GM18517 (cell line): ENCODE results near the gene CLPTM1L.
"Not testable (repeated sequence)": the region's sequence is repeated elsewhere in the genome, so short reads cannot be mapped to it uniquely, and the experiment has no call there.

Source experiments
- ATAC-seq: cut with Tn5 transposase; IDR thresholded peaks from one replicate; pipeline ENCODE4 v1.9.1; 2021; ENCODE audit warnings: mild to moderate bottlenecking, moderate library complexity; ENCODE audit not compliant: unreplicated experiment

CLPTM1L gene

DNA sequence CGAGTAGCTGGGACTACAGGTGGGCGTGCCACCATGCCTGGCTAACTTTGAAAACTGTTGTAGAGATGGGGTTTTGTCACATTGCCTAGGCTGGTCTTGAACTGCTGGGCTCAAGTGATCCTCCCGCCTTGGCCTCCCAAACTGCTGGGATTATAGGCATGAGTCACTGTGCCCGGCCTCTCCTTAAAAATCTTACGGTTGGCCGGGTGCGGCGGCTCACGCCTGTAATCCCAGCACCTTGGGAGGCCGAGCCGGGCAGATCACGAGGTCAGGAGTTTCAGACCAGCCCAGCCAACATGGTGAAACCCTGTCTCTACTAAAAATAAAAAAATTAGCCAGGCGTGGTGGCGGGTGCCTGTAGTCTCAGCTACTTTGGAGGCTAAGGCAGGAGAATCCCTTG is 2.2 kb downstream of the CLPTM1L start:
- not testable (repeated sequence) for ATAC-seq

DNA sequence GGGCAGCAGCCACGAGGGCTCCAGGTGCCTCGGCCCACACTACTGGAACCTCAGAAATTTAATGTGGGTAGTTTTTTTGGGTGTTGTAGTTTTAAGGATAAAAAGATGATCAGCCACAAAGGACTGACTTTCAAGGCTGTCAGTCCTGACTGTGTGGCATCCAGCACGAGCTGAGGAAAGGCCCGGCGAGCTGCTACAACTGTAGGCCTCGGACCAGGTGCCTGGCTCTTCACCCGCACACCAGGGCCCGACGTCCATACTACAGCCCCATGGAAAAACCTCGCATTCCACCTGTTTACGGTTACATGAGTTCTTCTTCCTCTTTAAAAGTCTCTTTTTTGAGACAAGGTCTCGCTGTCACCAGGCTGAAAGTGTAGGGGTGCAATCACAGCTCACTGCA is 2.6 kb downstream of the CLPTM1L start:
- ATAC-seq = no peak

DNA sequence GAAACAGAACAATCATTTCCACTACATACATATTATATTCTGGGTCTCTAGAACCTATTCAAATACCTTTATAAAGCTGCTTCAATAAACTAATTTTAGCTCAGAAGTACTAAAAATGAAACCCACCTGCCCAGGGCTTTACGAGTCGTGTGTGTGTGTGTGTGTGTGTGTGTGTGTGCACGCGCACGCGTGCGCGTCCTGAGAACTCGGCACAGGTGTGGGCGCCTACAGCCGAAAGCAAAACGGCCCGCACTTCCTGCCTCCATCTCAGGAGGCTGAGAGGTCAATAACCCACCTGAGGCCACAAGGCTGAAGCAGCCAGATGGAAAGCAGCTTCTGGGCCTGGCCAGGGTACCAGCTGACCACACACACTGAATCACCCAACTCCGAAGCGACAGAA is 3.0 kb downstream of the CLPTM1L start:
- no peak for ATAC-seq

- ATAC-seq = not testable (repeated sequence)
These were observed 5.1 kb downstream of the CLPTM1L start for GRCh38 chr5:1339818-1340210.

GRCh38 chr5:1339139-1339817 is 5.6 kb downstream of the CLPTM1L start:
- not testable (repeated sequence) for ATAC-seq

DNA sequence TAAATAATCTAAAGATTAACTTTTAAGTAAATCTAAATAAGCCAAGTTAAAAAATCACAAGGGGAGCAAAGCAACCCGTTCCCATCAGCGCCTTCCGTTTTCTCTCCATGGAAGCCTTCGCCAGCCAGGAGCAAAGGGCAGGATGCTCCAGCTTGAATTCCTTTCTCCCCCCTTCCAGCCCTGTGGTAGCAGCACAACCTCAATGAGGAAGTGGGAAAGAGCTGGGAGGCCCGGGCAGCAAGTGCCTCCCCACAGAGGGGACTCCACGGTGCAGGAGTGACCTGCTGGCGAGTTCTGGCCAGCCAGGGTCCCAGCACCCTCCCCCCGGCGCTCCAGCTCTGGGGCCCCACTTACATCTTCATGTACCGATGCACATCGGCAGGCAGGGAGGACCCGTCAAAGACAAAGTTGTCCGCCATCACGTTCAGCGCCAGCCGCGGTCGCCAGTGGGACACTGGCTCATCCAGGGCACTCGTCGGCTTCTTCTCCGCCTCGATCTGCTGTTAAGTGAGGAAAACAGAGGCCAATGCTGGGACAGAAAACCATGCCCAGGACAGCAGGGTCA is 6.3 kb downstream of the CLPTM1L start:
- no peak for ATAC-seq

- no peak for ATAC-seq
These were observed 6.8 kb downstream of the CLPTM1L start for GRCh38 chr5:1338196-1338490.

- no peak for ATAC-seq
These were observed 7.3 kb downstream of the CLPTM1L start for GRCh38 chr5:1337489-1338195.

GRCh38 chr5:1336749-1337488 is 8.0 kb downstream of the CLPTM1L start:
- ATAC-seq = no peak

GRCh38 chr5:1336106-1336561 is 8.8 kb downstream of the CLPTM1L start:
- no peak for ATAC-seq

DNA sequence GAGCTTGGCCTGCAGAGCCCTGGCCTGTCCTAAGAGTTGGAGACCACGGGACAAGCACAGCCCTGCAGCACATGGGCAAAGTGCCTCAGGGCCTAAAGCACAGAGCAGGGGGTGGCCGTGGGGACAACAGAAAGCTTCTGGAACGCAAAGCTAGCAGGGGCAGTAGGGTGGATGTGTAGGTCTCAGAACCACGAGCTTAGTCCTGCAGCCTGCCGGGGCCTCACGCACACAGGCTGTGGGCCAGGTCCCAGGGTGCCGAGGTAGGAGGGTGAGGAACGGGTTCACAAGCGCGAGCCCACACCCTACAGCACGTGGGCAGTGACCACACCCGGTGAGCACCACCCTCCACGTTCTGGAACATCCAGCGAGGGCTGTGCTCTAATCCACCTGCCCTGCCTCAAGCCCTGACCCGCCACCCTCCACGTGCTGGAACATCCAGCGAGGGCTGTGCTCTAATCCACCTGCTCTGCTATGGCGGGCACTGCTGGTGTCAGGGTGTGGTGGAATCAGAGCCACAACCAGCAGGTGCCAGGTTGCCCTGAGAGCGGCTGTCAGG is 9.3 kb downstream of the CLPTM1L start:
- ATAC-seq = no peak

DNA sequence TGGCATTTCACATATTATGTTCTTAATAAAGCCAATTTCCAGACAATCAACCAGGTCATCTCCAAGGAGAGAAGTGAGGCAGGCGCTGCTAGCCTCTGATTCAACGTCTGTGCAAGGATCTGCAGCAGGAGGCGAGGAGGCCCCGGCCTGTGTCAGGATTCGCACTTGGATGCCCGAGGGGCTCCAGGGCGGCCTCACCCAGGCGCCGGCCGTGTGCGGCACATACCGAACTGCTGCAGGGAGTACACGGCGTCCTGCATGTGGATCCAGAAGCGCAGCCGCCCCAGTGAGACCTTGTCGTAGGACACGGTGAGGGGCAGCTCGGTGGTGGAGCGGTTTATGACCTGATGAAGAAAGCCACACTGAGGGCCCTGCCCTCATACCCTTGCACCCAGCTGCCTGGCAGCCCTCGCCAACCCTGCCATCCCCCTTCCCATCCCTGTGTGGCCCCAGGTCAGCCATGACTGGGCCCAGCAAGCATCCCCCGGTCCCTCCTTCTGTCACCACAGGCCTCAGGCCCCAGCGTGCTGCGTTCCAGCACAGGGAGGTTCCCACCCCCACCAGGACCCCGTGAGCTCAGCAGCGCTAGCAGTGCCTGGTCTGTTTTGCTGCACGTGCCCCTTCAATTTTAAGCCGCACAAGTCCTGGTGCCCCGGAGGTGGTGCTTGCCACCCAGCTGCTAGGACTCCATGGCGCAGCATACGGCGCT is 9.9 kb downstream of the CLPTM1L start:
- ATAC-seq = no peak

DNA sequence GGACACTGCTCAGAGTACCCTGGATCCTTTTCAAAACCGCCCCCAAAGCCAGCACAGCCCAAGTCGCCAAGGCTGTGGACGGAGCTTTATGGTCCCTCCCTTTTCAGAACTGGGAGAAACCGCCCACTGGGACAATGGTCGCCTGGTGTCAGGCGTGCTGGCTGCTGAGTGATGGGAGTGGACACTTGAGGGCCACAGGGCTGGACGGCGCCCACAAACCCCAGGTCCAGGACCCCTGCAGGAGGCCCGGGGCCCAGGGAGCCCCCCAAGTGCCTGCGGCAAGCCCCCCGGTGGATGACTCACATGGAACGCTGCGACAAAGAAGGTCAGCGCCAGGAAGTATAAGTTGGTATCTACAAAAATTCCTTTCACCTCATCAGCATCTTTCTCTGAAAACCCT is 10.9 kb downstream of the CLPTM1L start:
- ATAC-seq = no peak

DNA sequence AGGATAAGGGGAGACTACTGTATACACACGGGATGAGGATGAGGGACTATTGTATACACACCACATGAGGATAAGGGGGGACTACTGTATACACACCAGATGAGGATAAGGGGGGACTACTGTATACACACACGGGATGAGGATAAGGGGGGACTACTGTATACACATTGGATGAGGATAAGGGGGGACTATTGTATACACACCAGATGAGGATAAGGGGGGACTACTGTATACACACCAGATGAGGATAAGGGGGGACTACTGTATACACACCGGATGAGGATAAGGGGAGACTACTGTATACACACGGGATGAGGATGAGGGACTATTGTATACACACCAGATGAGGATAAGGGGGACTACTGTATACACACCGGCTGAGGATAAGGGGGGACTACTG is 11.6 kb downstream of the CLPTM1L start:
- ATAC-seq = not testable (repeated sequence)

GRCh38 chr5:1332461-1333001 is 12.4 kb downstream of the CLPTM1L start:
- no peak for ATAC-seq

DNA sequence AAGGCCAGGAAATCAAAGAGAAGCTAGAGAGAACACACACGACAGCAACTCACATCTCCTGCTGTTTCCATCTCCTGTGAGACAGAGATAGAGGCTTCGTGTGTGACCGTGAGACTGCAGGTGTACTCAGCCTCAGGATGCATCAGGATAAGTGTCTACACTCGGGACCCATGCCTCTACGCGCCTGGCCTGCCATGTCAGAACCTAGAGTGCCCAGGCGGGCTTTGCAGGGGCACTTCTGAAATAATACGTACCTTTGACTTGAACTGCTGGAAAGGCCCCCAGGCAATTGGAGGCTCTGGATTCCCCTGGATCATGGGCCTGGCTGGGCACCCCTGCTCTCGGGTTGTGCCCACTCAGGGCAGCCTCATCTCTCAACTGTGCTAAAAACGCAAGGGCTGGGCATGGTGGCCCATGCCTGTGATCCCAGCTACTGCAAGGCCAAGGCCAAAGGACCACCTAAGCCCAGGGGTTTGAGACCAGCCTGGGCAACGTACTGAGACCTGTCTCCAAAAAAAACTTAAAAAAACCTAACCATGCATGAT is 13.0 kb downstream of the CLPTM1L start:
- ATAC-seq = no peak

- ATAC-seq = no peak
These were observed 13.8 kb downstream of the CLPTM1L start for GRCh38 chr5:1330847-1331831.

DNA sequence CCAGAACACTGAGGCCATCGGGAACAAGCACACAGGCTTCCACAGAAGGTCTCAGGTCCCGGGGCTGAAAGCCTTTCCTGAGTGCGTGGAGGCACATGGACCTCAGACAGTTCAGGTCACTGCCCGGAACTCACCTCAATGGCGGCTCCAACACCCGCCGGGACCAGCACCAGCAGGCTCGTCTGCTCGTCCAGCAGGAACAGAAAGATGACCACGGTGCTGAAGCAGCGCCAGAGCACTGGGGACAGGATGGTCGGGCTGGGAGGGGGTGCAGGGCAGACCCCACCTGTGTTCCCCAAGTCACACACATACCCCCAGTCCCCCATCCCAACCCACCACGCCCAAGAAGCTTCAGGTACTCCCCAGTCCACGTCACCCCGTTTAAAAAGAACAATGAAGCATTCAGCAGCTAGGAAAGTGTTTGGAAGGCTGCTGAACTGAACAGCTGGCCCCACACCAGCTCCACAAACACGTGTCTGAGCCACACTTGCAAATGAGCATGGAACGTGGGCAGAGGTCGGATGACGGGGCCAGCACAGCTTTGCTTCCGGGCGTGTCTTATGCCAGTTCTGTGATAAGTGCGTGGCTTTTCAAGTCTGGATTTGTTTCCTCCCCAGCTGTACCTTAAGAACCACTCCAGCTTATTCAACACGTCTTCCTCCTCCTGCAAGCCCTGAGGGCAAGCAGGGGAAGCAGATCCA is 14.6 kb downstream of the CLPTM1L start:
- ATAC-seq = no peak
